ENCODE measurements around the gene HTR3C.
"Not testable (repeated sequence)": the region's sequence is repeated elsewhere in the genome, so short reads cannot be mapped to it uniquely, and the experiment has no call there.

Gene HTR3C

GRCh38 chr3:184031187-184031792, 21.6 kb upstream of the HTR3C start, which contains the start of gene HTR3D:
Gene HTR3D (plus strand): TSS chr3:184031742. CDS start chr3:184031742, 0 bp downstream.
- H3K27me3 ChIP-seq (ENCODE audit: insufficient read depth, low read depth): no peaks in the 10 kb centered on the region
- no peak for TF ChIP-seq CTCF (conservative IDR thresholded peaks at IDR 0.05; ENCODE audit: low read depth, low read length)
- no peak within 1 kb of the TSS for H3K4me3 ChIP-seq (IDR thresholded peaks at IDR 0.05; ENCODE audit: insufficient read depth, low read depth, low read length)
- no peaks in the 10 kb centered on the region for H3K36me3 ChIP-seq (ENCODE audit: insufficient read depth)
- no peaks in the 10 kb centered on the region for H3K79me2 ChIP-seq (ENCODE audit: insufficient read depth, low read depth)
- no peaks in the 10 kb centered on the region for H3K4me1 ChIP-seq (ENCODE audit: low read depth, poor library complexity, severe bottlenecking)
- H3K27ac ChIP-seq: no peak within 1 kb of the TSS
- no peaks in the 10 kb centered on the region for H4K20me1 ChIP-seq (ENCODE audit: insufficient read depth)
- H3K9ac ChIP-seq: no peak within 1 kb of the TSS
- no peak within 1 kb of the TSS for H2AFZ ChIP-seq (ENCODE audit: low read depth)
- H3K4me2 ChIP-seq: no peak within 1 kb of the TSS

GRCh38 chr3:184037816-184038215, 15.0 kb upstream of the HTR3C start:
- Histone ChIP-seq H3K4me3 (IDR thresholded peaks at IDR 0.05; ENCODE audit: insufficient read depth, low read depth, low read length) (no peak overlapping the region), H3K27ac (no peak overlapping the region), H3K9ac (no peak overlapping the region), H3K4me1 (ENCODE audit: low read depth, poor library complexity, severe bottlenecking) (no peaks in the 10 kb centered on the region), H2AFZ (ENCODE audit: low read depth) (no peak overlapping the region), H3K4me2 (no peak overlapping the region), H3K36me3 (ENCODE audit: insufficient read depth) (no peaks in the 10 kb centered on the region), H4K20me1 (ENCODE audit: insufficient read depth) (no peaks in the 10 kb centered on the region), H3K79me2 (ENCODE audit: insufficient read depth, low read depth) (no peaks in the 10 kb centered on the region), H3K27me3 (ENCODE audit: insufficient read depth, low read depth) (no peaks in the 10 kb centered on the region)
- TF ChIP-seq CTCF (conservative IDR thresholded peaks at IDR 0.05; ENCODE audit: low read depth, low read length): no peak

GRCh38 chr3:184038307-184038706, 14.5 kb upstream of the HTR3C start:
- H3K27ac ChIP-seq; H3K36me3 ChIP-seq (ENCODE audit: insufficient read depth); H4K20me1 ChIP-seq (ENCODE audit: insufficient read depth); H3K79me2 ChIP-seq (ENCODE audit: insufficient read depth, low read depth); H3K27me3 ChIP-seq (ENCODE audit: insufficient read depth, low read depth); H3K4me1 ChIP-seq (ENCODE audit: low read depth, poor library complexity, severe bottlenecking); H2AFZ ChIP-seq (ENCODE audit: low read depth); H3K4me2 ChIP-seq; H3K4me3 ChIP-seq (IDR thresholded peaks at IDR 0.05; ENCODE audit: insufficient read depth, low read depth, low read length); H3K9ac ChIP-seq: not testable (repeated sequence)

GRCh38 chr3:184039414-184039813, 13.4 kb upstream of the HTR3C start:
- no peaks in the 10 kb centered on the region for H3K4me1 ChIP-seq (ENCODE audit: low read depth, poor library complexity, severe bottlenecking)
- H3K4me3 ChIP-seq (IDR thresholded peaks at IDR 0.05; ENCODE audit: insufficient read depth, low read depth, low read length): no peak overlapping the region
- no peaks in the 10 kb centered on the region for H3K27me3 ChIP-seq (ENCODE audit: insufficient read depth, low read depth)
- no peak overlapping the region for H3K4me2 ChIP-seq
- no peak overlapping the region for H2AFZ ChIP-seq (ENCODE audit: low read depth)
- no peaks in the 10 kb centered on the region for H3K36me3 ChIP-seq (ENCODE audit: insufficient read depth)
- no peak for TF ChIP-seq CTCF (conservative IDR thresholded peaks at IDR 0.05; ENCODE audit: low read depth, low read length)
- H4K20me1 ChIP-seq (ENCODE audit: insufficient read depth): no peaks in the 10 kb centered on the region
- H3K27ac ChIP-seq: no peak overlapping the region
- H3K9ac ChIP-seq: no peak overlapping the region
- H3K79me2 ChIP-seq (ENCODE audit: insufficient read depth, low read depth): no peaks in the 10 kb centered on the region

- Histone ChIP-seq H3K27ac (no peak overlapping the region), H3K4me2 (no peak overlapping the region), H3K9ac (no peak overlapping the region), H3K27me3 (ENCODE audit: insufficient read depth, low read depth) (no peaks in the 10 kb centered on the region), H4K20me1 (ENCODE audit: insufficient read depth) (no peaks in the 10 kb centered on the region), H3K4me3 (IDR thresholded peaks at IDR 0.05; ENCODE audit: insufficient read depth, low read depth, low read length) (no peak overlapping the region), H3K4me1 (ENCODE audit: low read depth, poor library complexity, severe bottlenecking) (no peaks in the 10 kb centered on the region), H3K79me2 (ENCODE audit: insufficient read depth, low read depth) (no peaks in the 10 kb centered on the region), H2AFZ (ENCODE audit: low read depth) (no peak overlapping the region), H3K36me3 (ENCODE audit: insufficient read depth) (no peaks in the 10 kb centered on the region)
- TF ChIP-seq CTCF (conservative IDR thresholded peaks at IDR 0.05; ENCODE audit: low read depth, low read length): no peak
These were observed 12.8 kb upstream of the HTR3C start for GRCh38 chr3:184040010-184040409.

All from KMS-11 (cell line).